ENCODE measurements around the gene PITPNC1. TPM values are rescaled to one million over a fixed set of nuclear protein-coding genes. Genes with fewer than 3 reads are reported as not detected.

The PITPNC1 gene
- total RNA-seq, 1 experiment from 2014 or later, result 37.5 TPM

DNA sequence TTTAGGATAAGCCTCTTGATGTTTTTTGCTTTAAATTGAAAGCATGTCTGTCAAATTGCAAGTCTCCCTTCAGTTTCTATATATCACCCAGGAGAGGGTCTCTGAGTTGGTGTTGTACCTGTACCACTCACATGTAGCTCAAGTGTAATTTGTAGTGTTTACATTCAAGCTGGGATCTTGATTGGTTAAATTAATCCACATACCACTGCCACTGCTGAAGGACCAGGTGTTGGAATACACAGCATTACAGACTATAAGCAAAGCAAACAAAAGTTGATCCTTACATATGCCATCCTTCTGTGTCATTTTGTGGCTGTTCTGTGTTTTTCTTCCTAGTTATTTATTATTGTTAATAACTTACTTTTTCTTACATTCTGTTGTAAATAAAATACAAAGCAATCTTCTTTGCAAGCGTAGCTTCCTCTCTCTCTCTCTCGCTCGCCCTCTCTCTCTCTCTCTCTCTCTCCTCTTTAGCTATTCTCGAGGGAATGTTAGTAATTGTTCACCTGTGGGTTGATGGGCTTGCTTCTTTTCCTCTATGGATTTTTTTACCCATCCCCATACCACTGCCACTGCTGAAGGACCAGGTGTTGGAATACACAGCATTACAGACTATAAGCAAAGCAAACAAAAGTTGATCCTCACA lies 319.9 kb downstream of the PITPNC1 start:
- H3K4ac ChIP-seq (ENCODE audit: low read depth, low read length), result no peak overlapping the region
- no peak overlapping the region for H2AK5ac ChIP-seq (ENCODE audit: insufficient read length, low read length)
- no peaks in the 10 kb centered on the region for H3K79me1 ChIP-seq (ENCODE audit: insufficient read depth, low read depth, low read length, poor library complexity, severe bottlenecking)
- no peak overlapping the region for H3K27ac ChIP-seq (ENCODE audit: insufficient read length, low read depth, low read length)
- H3K14ac ChIP-seq (ENCODE audit: insufficient read depth, low read length), result no peak overlapping the region
- no peak overlapping the region for H2BK120ac ChIP-seq (ENCODE audit: low read depth, low read length, poor library complexity, severe bottlenecking)
- H3K18ac ChIP-seq (ENCODE audit: insufficient read length, low read depth, low read length), result no peak overlapping the region
- Mint-ChIP-seq H3K4me3 (no peak overlapping the region), H3K27ac (peak overlapping the region in 1 of 3 experiments; percentile 60; a peak in 1 of 7 replicates), H3K4me1 (peaks cover 13 to 15% of the 10 kb centered on the region in 2 experiments), H3K9me3 (no peaks in the 10 kb centered on the region), H3K27me3 (ENCODE audit: low read depth) (no peaks in the 10 kb centered on the region), H3K36me3 (ENCODE audit: insufficient read depth in 1 of 3, low read depth in 3 of 3) (peaks cover 3 to 12% (median 6%) of the 10 kb centered on the region in 3 experiments; a peak in 6 of 7 replicates)
- H2BK15ac ChIP-seq (ENCODE audit: low read depth, low read length), result no peak overlapping the region
- H4K5ac ChIP-seq (ENCODE audit: insufficient read length, low read depth, low read length), result no peak overlapping the region
- no peaks in the 10 kb centered on the region for H3K9me3 ChIP-seq (ENCODE audit: control insufficient read depth, low read depth, low read length)
- no peak overlapping the region for H2BK20ac ChIP-seq (ENCODE audit: low read depth, low read length, poor library complexity, severe bottlenecking)
- H2AFZ ChIP-seq (ENCODE audit: low read length), result no peak overlapping the region
- H3K23ac ChIP-seq (ENCODE audit: insufficient read length, low read depth, low read length), result no peak overlapping the region
- no CpG with 5 or more reads among the region's 4 CpGs for WGBS (ENCODE audit: extremely low coverage, insufficient read length, low lambda C conversion rate)
- no peak overlapping the region for H3K56ac ChIP-seq (ENCODE audit: insufficient read length, low read depth, low read length)
- no peak overlapping the region for H4K8ac ChIP-seq (replicated peaks; ENCODE audit: insufficient read length, low read depth, low read length)
- H3K79me2 ChIP-seq (ENCODE audit: insufficient read depth, low read length), result no peaks in the 10 kb centered on the region
- no peak for DNase-seq
- no peak overlapping the region for H2BK12ac ChIP-seq (ENCODE audit: insufficient read length, low read depth, low read length)
- TF ChIP-seq, protein P1, sequence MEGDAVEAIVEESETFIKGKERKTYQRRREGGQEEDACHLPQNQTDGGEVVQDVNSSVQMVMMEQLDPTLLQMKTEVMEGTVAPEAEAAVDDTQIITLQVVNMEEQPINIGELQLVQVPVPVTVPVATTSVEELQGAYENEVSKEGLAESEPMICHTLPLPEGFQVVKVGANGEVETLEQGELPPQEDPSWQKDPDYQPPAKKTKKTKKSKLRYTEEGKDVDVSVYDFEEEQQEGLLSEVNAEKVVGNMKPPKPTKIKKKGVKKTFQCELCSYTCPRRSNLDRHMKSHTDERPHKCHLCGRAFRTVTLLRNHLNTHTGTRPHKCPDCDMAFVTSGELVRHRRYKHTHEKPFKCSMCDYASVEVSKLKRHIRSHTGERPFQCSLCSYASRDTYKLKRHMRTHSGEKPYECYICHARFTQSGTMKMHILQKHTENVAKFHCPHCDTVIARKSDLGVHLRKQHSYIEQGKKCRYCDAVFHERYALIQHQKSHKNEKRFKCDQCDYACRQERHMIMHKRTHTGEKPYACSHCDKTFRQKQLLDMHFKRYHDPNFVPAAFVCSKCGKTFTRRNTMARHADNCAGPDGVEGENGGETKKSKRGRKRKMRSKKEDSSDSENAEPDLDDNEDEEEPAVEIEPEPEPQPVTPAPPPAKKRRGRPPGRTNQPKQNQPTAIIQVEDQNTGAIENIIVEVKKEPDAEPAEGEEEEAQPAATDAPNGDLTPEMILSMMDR (conservative IDR thresholded peaks at IDR 0.05), result no peak
- H4K91ac ChIP-seq (ENCODE audit: insufficient read length, low read depth, low read length), result no peak overlapping the region
- H3K9ac ChIP-seq (ENCODE audit: extremely low read depth, insufficient read length, low read length), result no peak overlapping the region
- H3K4me1 ChIP-seq (ENCODE audit: insufficient read depth, low read length), result 0 out of 2 replicates have a peak, but pooled peaks cover 2% of the 10 kb centered on the region
- no peaks in the 10 kb centered on the region for H3K27me3 ChIP-seq (ENCODE audit: insufficient read depth, low read length)
- H3T11ph ChIP-seq (ENCODE audit: low read length), result no peak overlapping the region
- H3K4me2 ChIP-seq (ENCODE audit: insufficient read depth, insufficient read length, low read length), result no peak overlapping the region
- no peak overlapping the region for H2BK5ac ChIP-seq (ENCODE audit: insufficient read length, low read length)
- H3K23me2 ChIP-seq (ENCODE audit: insufficient read length, low read depth, low read length, poor library complexity, severe bottlenecking), result no peaks in the 10 kb centered on the region
- no peaks in the 10 kb centered on the region for H4K20me1 ChIP-seq (ENCODE audit: control insufficient read depth, insufficient read depth, insufficient read length)

Data from H9 (cell line).